OCI-LY3 (cell line): Measurements from ENCODE around the gene PVALB.

Source experiments
- CTCF ChIP-seq: fragments of 200-600, 300-600 bp; sonication (generic); IDR thresholded peaks from 2 replicates; pipeline ENCODE4 v1.5.1; 2014; ENCODE audit warnings: antibody characterized with exemption, low read length, low read depth
- EZH2phosphoT487 ChIP-seq: fragments of 200-600 bp; shearing (Covaris generic); IDR thresholded peaks from 2 replicates; pipeline ENCODE4 v1.6.1; 2018; ENCODE audit warnings: antibody characterized with exemption, mixed run types, low read depth

- TF ChIP-seq CTCF (no peak), EZH2phosphoT487 (no peak)
Measured at GRCh38 chr22:36808721-36809344, 8.0 kb downstream of the PVALB start.
